Keratinocyte (primary cell): ENCODE measurements around the gene SLC17A2. TPM values are rescaled to one million over a fixed set of nuclear protein-coding genes. Genes with fewer than 3 reads are reported as not detected.

ENCODE experiments used
- DNase-seq: peaks from one replicate; pipeline ENCODE4 v3.0.0-alpha.2; 2011; ENCODE audit warnings: low read depth, missing footprints, low spot score
- FAIRE-seq: peaks from 2 replicates; lab custom pipeline; 2011; peaks lifted over from hg19 to GRCh38; lab: Jason Lieb, UNC
- H2AFZ ChIP-seq: 2 replicates; pipeline ENCODE4 v1.6.0; 2012; ENCODE audit warnings: low read length, control low read depth, inconsistent platforms; ENCODE audit not compliant: control insufficient read depth
- H3K27ac ChIP-seq: 2 replicates; pipeline ENCODE4 v1.5.1; 2011; ENCODE audit warnings: low read length; ENCODE audit not compliant: control insufficient read depth, insufficient read depth
- H3K27me3 ChIP-seq: 3 replicates; pipeline ENCODE4 v1.6.0; 2011; ENCODE audit warnings: low read length; ENCODE audit not compliant: control insufficient read depth, insufficient read depth; ENCODE audit errors: extremely low read depth
- H3K36me3 ChIP-seq, 2 experiments: 2 replicates in 1 of 2; 3 replicates in 1 of 2; pipeline ENCODE4 v1.5.1; 2011; ENCODE audit warnings: low read length in 2 of 2, mild to moderate bottlenecking in 1 of 2; ENCODE audit not compliant: control insufficient read depth in 2 of 2, insufficient read depth in 2 of 2; ENCODE audit errors: extremely low read depth in 1 of 2
- H3K4me1 ChIP-seq: 3 replicates; pipeline ENCODE4 v1.5.1; 2011; ENCODE audit warnings: low read length; ENCODE audit not compliant: control insufficient read depth, insufficient read depth; ENCODE audit errors: extremely low read depth
- H3K4me2 ChIP-seq: 3 replicates; pipeline ENCODE4 v1.6.0; 2011; ENCODE audit warnings: low read depth, low read length; ENCODE audit not compliant: control insufficient read depth, insufficient read depth; ENCODE audit errors: extremely low read depth
- H3K4me3 ChIP-seq, 3 experiments: fragments of 200-600 bp in 1 of 3; sonication (generic) in 1 of 3; 2 replicates in 2 of 3; 3 replicates in 1 of 3; pipeline ENCODE4 v1.5.1; 2011 to 2016; ENCODE audit warnings: low read length in 3 of 3, mild to moderate bottlenecking in 3 of 3, control low read depth in 2 of 3, inconsistent platforms in 1 of 3, low read depth in 1 of 3, mixed read lengths in 1 of 3, mixed run types in 1 of 3, moderate library complexity in 1 of 3; ENCODE audit not compliant: control insufficient read depth in 2 of 3, insufficient read depth in 2 of 3; ENCODE audit errors: extremely low read depth in 1 of 3
- H3K79me2 ChIP-seq: 2 replicates; pipeline ENCODE4 v1.6.0; 2012; ENCODE audit warnings: low read length; ENCODE audit not compliant: control insufficient read depth, insufficient read depth
- H3K9ac ChIP-seq: 3 replicates; pipeline ENCODE4 v1.6.0; 2011; ENCODE audit warnings: low read length; ENCODE audit not compliant: control insufficient read depth, insufficient read depth; ENCODE audit errors: extremely low read depth
- H3K9me1 ChIP-seq: 3 replicates; pipeline ENCODE4 v1.6.0; 2011; ENCODE audit warnings: low read length; ENCODE audit not compliant: control insufficient read depth, insufficient read depth; ENCODE audit errors: extremely low read depth
- H3K9me3 ChIP-seq: 2 replicates; pipeline ENCODE4 v1.5.1; 2012; ENCODE audit warnings: low read depth, low read length; ENCODE audit not compliant: control insufficient read depth
- H4K20me1 ChIP-seq: 3 replicates; pipeline ENCODE4 v1.6.0; 2011; ENCODE audit warnings: low read length; ENCODE audit not compliant: control insufficient read depth, insufficient read depth; ENCODE audit errors: extremely low read depth
- CTCF ChIP-seq, 3 experiments: IDR thresholded peaks in 1 of 3; conservative IDR thresholded peaks in 1 of 3; optimal IDR thresholded peaks in 1 of 3; 2 replicates in 2 of 3; 3 replicates in 1 of 3; pipeline versions ENCODE3 to v1.5.1; 2011; ENCODE audit warnings: low read length in 3 of 3, mild to moderate bottlenecking in 3 of 3, moderate library complexity in 2 of 3, control low read depth in 1 of 3, inconsistent platforms in 1 of 3; ENCODE audit not compliant: insufficient read depth in 2 of 3; ENCODE audit errors: extremely low read depth in 1 of 3
- EZH2 ChIP-seq: IDR thresholded peaks from one replicate; pipeline ENCODE4 v1.6.1; 2012; ENCODE audit warnings: inconsistent platforms, mild to moderate bottlenecking, low read length, moderate library complexity
- dilution Hi-C: fragments of 300-500 bp; cut with MboI; formaldehyde crosslinking; loops from one replicate; pipeline ENCODE4 v1.7.0; 2020; ENCODE audit warnings: low sequenced_read_pairs; ENCODE audit not compliant: extremely low pct_ligation_motif_present
- polyA plus RNA-seq, 5 experiments: library from polyadenylated mRNA; depleted of rRNA in 3 of 5; stranded (reverse) in 3 of 5; stranded (forward) in 1 of 5; unstranded in 1 of 5; fragments of >200 nt; gene quantifications; 1 replicate in 1 of 5; 2 replicates in 3 of 5; 3 replicates in 1 of 5; pipeline versions ENCODE4 v1.2.1 to v1.2.3, GENCODE V29; 2011 to 2012; ENCODE audit warnings: missing spikeins in 2 of 5, low read depth in 1 of 5, low replicate concordance in 1 of 5

SLC17A2 gene
- polyA plus RNA-seq, 1 donor (not counting 4 experiments of a cell fraction or from before 2014, with no cell fraction given) = not detected

- Histone ChIP-seq H4K20me1 (no peaks in the 10 kb centered on the region), H2AFZ (no peak overlapping the region), H3K4me3 (no peak overlapping the region), H3K4me1 (no peaks in the 10 kb centered on the region), H3K36me3 (no peaks in the 10 kb centered on the region), H3K27me3 (no peaks in the 10 kb centered on the region), H3K9ac (no peak overlapping the region), H3K9me1 (no peaks in the 10 kb centered on the region), H3K9me3 (no peaks in the 10 kb centered on the region), H3K79me2 (no peaks in the 10 kb centered on the region), H3K27ac (no peak overlapping the region), H3K4me2 (no peak overlapping the region)
- dilution Hi-C loops = no loop called here
- FAIRE-seq (no peak), DNase-seq (no peak)
- no peak for TF ChIP-seq EZH2
- TF ChIP-seq CTCF (optimal IDR thresholded peaks at IDR 0.05 in 1 of 3, IDR thresholded peaks at IDR 0.05 in 1 of 3, conservative IDR thresholded peaks at IDR 0.05 in 1 of 3; ENCODE audit: extremely low read depth in 1 of 3, insufficient read depth in 2 of 3, low read length in 3 of 3) = no peak
Observed at GRCh38 chr6:25951296-25952032, 21.0 kb upstream of the SLC17A2 start.

- Histone ChIP-seq H3K36me3 (no peaks in the 10 kb centered on the region), H3K4me1 (no peaks in the 10 kb centered on the region), H3K4me2 (no peak overlapping the region), H2AFZ (no peak overlapping the region), H3K9me3 (no peaks in the 10 kb centered on the region), H3K27me3 (no peaks in the 10 kb centered on the region), H4K20me1 (no peaks in the 10 kb centered on the region), H3K27ac (no peak overlapping the region), H3K9ac (no peak overlapping the region), H3K4me3 (no peak overlapping the region), H3K9me1 (no peaks in the 10 kb centered on the region), H3K79me2 (no peaks in the 10 kb centered on the region)
- TF ChIP-seq CTCF (optimal IDR thresholded peaks at IDR 0.05 in 1 of 3, IDR thresholded peaks at IDR 0.05 in 1 of 3, conservative IDR thresholded peaks at IDR 0.05 in 1 of 3; ENCODE audit: extremely low read depth in 1 of 3, insufficient read depth in 2 of 3, low read length in 3 of 3) (no peak), EZH2 (no peak)
- dilution Hi-C loops = no loop called here
- DNase-seq (no peak), FAIRE-seq (no peak)
Observed at GRCh38 chr6:25950297-25950696, 19.8 kb upstream of the SLC17A2 start.
